OCI-LY7 (cell line): ENCODE results near the gene ATP9A. TPM values are rescaled to one million over a fixed set of nuclear protein-coding genes. Genes with fewer than 3 reads are reported as not detected.

Experiments
- BruUV-seq: library from RNA; stranded (reverse); fragments of 400-500 nt; replicated peaks from 2 replicates; lab custom pipeline; 2021; lab: Mats Ljungman, UMichigan
- CTCF ChIA-PET: fragments of 300-600 bp; sonication (Branson Sonifier 250); formaldehyde crosslinking; loops from one replicate; lab custom pipeline; 2022; ENCODE audit warnings: antibody characterized with exemption; ENCODE audit not compliant: unreplicated experiment; lab: Charles Lee
- POLR2A ChIA-PET: fragments of 300-600 bp; sonication (Branson Sonifier 250); formaldehyde crosslinking; loops from one replicate; lab custom pipeline; 2022; ENCODE audit warnings: antibody characterized with exemption; lab: Charles Lee
- DNase-seq: peaks from one replicate; pipeline ENCODE4 v3.0.0-alpha.2; 2015; ENCODE audit warnings: low spot score
- H2AFZ ChIP-seq: fragments of 200-600 bp; sonication (generic), shearing (Covaris generic); 2 replicates; pipeline ENCODE4 v1.6.1; 2014; ENCODE audit warnings: mild to moderate bottlenecking, antibody characterized with exemption, low read length, moderate library complexity
- H3K27ac ChIP-seq: fragments of 200-600 bp; sonication (generic); 2 replicates; pipeline ENCODE4 v1.5.1; 2014; ENCODE audit warnings: mixed run types, low read depth, mild to moderate bottlenecking, moderate library complexity, low read length, inconsistent platforms; ENCODE audit not compliant: poor library complexity, severe bottlenecking
- H3K36me3 ChIP-seq: fragments of 200-600 bp; sonication (generic); 2 replicates; pipeline ENCODE4 v1.6.1; 2014; ENCODE audit warnings: mild to moderate bottlenecking, antibody characterized with exemption, low read length, moderate library complexity, mixed read lengths; ENCODE audit not compliant: insufficient read depth
- H3K4me1 ChIP-seq: fragments of 200-600 bp; sonication (generic); 2 replicates; pipeline ENCODE4 v1.5.1; 2014; ENCODE audit warnings: mild to moderate bottlenecking, low read length; ENCODE audit not compliant: insufficient read depth, poor library complexity, severe bottlenecking
- H3K4me2 ChIP-seq: fragments of 200-600 bp; sonication (generic); 2 replicates; pipeline ENCODE4 v1.6.1; 2014; ENCODE audit warnings: mild to moderate bottlenecking, low read length
- H3K4me3 ChIP-seq: fragments of 200-600 bp; sonication (generic); 2 replicates; pipeline ENCODE4 v1.5.1; 2014; ENCODE audit warnings: mild to moderate bottlenecking, low read depth, low read length; ENCODE audit not compliant: poor library complexity, severe bottlenecking
- H3K79me2 ChIP-seq: fragments of 200-600 bp; sonication (generic); 2 replicates; pipeline ENCODE4 v1.6.1; 2016; ENCODE audit warnings: low read depth, mild to moderate bottlenecking, low read length, moderate library complexity, mixed read lengths; ENCODE audit not compliant: insufficient read depth
- H3K9me2 ChIP-seq: fragments of 200-600 bp; sonication (generic); 2 replicates; pipeline ENCODE4 v1.6.1; 2016; ENCODE audit warnings: mild to moderate bottlenecking, low read length, mixed read lengths; ENCODE audit not compliant: insufficient read depth
- H3K9me3 ChIP-seq: fragments of 200-600 bp; sonication (generic); 2 replicates; pipeline ENCODE4 v1.6.1; 2014; ENCODE audit warnings: mild to moderate bottlenecking, mixed run types, low read length, mixed read lengths
- H4K20me1 ChIP-seq: fragments of 200-600 bp; sonication (generic); 2 replicates; pipeline ENCODE4 v1.6.1; 2014; ENCODE audit warnings: mild to moderate bottlenecking, antibody characterized with exemption, low read length, moderate library complexity, mixed read lengths; ENCODE audit not compliant: insufficient read depth
- EZH2phosphoT487 ChIP-seq: fragments of 200-600 bp; sonication (generic); IDR thresholded peaks from 2 replicates; pipeline ENCODE4 v1.6.1; 2018; ENCODE audit warnings: low read depth, borderline replicate concordance, mild to moderate bottlenecking, mixed run types, antibody characterized with exemption, low read length, moderate library complexity, mixed read lengths
- intact Hi-C: fragments of 100-400 bp; cut with micrococcal nuclease; formaldehyde crosslinking; loops from one replicate; pipeline ENCODE4 v1.10.0; 2022; ENCODE audit not compliant: unreplicated experiment
- total RNA-seq, 2 experiments: library from RNA; depleted of rRNA in 1 of 2; stranded (reverse); fragments of >200 nt in 1 of 2; shearing (Covaris generic) in 1 of 2; gene quantifications; 2 replicates each; pipeline ENCODE4 v1.2.3, GENCODE V29; 2014 to 2022
- TF ChIP-seq, protein P1 (sequence below): fragments of 200-600 bp; sonication (generic); conservative IDR thresholded peaks from 2 replicates; pipeline ENCODE4 v1.5.1; 2014; ENCODE audit warnings: mild to moderate bottlenecking, antibody characterized with exemption, low read length, moderate library complexity, mixed read lengths

Gene ATP9A
- total RNA-seq, 2 experiments from 2014 or later = 0.67 to 0.85 TPM

DNA sequence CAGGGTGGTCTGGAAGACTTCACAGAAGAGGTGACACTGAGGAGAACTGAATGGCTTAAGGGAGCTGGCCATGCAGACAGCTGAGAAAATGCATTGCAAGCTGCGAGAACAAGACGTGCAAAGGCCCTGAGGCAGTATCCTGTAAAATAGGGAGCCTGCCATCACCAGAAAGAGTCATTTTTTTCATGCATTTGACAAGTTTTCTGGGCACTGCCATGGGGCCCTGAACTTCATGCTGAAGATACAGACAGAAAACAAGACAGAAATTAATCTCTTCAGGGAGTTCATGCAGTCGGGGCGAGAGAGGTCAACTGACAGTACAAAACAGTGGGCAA lies 196.8 kb downstream of the ATP9A start:
- Histone ChIP-seq H3K9me3 (no peaks in the 10 kb centered on the region), H3K36me3 (no peaks in the 10 kb centered on the region), H3K4me3 (no peak overlapping the region), H3K4me1 (no peaks in the 10 kb centered on the region), H4K20me1 (no peaks in the 10 kb centered on the region), H3K4me2 (no peak overlapping the region), H2AFZ (no peak overlapping the region), H3K79me2 (no peaks in the 10 kb centered on the region), H3K9me2 (no peaks in the 10 kb centered on the region), H3K27ac (no peak overlapping the region)
- POLR2A ChIA-PET = interaction anchor here (1.3 kb wide), 1 partner anchor 23 kb away, joined by 3 read pairs; no protein-coding TSS in a partner anchor
- intact Hi-C loops = no loop called here
- no TSS peak for BruUV-seq
- CTCF ChIA-PET = no interaction called here
- DNase-seq = no peak
- TF ChIP-seq, protein P1, sequence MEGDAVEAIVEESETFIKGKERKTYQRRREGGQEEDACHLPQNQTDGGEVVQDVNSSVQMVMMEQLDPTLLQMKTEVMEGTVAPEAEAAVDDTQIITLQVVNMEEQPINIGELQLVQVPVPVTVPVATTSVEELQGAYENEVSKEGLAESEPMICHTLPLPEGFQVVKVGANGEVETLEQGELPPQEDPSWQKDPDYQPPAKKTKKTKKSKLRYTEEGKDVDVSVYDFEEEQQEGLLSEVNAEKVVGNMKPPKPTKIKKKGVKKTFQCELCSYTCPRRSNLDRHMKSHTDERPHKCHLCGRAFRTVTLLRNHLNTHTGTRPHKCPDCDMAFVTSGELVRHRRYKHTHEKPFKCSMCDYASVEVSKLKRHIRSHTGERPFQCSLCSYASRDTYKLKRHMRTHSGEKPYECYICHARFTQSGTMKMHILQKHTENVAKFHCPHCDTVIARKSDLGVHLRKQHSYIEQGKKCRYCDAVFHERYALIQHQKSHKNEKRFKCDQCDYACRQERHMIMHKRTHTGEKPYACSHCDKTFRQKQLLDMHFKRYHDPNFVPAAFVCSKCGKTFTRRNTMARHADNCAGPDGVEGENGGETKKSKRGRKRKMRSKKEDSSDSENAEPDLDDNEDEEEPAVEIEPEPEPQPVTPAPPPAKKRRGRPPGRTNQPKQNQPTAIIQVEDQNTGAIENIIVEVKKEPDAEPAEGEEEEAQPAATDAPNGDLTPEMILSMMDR = no peak
- TF ChIP-seq EZH2phosphoT487 = no peak

DNA sequence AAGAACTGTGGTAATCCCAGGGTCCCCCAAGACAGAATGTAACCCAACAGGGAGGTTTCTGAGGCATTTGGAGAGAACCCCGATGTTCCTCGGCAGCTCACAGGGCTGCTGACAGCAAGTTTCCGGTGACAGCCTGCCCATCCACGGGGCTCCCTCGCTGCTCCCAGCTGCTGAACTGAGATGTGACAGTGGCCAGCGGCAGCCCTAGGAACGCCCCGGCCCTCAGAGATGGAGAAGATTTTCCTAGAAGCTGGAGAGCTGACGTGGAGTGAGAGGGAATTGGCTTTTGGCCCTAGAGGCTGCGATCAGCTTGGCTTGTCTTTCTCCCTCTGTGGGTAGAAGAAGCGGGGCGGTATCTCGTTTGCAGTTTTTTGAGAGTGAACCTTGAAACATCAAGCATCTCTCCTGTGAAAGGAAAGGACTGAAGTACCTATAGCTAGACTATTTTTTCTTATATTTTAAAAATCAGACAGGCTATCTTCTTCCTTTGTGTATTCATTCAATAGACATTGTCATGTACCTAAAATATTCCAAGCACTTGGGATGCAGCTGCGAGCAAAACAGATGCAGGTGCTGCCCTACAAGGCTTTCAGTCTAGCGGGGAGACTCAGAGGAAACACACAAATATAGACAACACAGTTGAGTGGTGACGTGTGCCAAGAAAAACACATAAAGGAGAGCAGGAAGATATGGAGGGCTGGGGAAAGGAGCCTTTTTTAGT lies 197.3 kb downstream of the ATP9A start:
- H3K36me3 ChIP-seq = no peaks in the 10 kb centered on the region
- H3K4me1 ChIP-seq = no peaks in the 10 kb centered on the region
- BruUV-seq = no TSS peak
- H4K20me1 ChIP-seq = no peaks in the 10 kb centered on the region
- H2AFZ ChIP-seq = no peak overlapping the region
- no peaks in the 10 kb centered on the region for H3K79me2 ChIP-seq
- no peak overlapping the region for H3K4me3 ChIP-seq
- ChIA-PET CTCF (no interaction called here), POLR2A (interaction anchor here (1.3 kb wide), 1 partner anchor 23 kb away, joined by 3 read pairs; no protein-coding TSS in a partner anchor)
- TF ChIP-seq, protein P1 = no peak
- TF ChIP-seq EZH2phosphoT487 = no peak
- intact Hi-C loops = no loop called here
- no peaks in the 10 kb centered on the region for H3K9me2 ChIP-seq
- no peak overlapping the region for H3K4me2 ChIP-seq
- no peaks in the 10 kb centered on the region for H3K9me3 ChIP-seq
- DNase-seq = no peak
- H3K27ac ChIP-seq = no peak overlapping the region
